ENCODE data around the gene LSP1.
A peak's percentile ranks its signal among the peaks of the same experiment; 100 is the strongest.

The LSP1 gene

DNA sequence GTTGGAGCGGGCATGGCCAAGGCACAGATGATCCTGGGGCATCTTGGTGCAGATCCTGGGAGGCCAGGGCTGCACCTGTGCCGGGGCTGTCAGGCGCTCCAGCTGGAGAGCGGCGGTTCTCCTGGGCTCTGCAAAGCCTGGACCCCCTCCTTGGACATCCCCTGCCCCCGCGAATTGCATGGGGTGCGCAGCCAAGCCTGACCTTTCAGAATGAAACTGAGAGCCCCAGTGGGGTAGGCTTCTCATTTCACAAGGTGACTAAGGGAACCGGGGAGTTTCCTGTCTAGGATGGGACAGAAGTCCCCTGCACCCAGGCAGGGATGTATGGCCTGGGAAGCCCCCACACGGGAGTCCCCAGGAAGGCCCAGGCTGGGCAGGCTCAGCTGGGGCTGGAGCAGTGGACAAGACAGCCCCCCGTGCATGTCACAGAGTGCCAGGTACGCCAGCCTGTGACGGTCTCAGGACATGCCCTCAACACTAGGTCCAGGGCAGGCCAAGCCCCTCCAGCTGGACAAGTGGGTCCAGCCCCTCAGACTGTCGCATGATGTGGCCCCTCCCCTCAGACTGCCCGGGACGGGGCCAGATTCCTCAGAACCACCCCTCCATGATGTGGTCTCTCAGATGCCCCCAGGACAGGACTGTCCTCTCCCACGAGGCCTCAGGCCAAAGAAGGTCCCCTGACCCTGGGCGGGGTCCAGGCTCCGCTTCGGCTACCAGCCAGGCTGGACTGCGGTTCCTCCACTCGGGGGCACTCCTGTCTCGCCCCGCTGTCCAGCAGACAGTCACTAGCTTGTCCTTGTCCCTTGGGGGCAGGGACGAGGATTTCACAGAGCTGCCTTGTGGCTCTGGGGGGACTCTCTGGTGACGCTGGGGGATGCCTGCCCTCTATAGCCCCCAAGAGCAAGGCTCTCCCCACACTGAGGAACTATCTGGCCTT, 2.3 kb downstream of the LSP1 start:
- peak overlapping the region; percentile 77; the same call in 1 of the 2 replicates for H3K4me3 ChIP-seq (ENCODE audit: low read length)

DNA sequence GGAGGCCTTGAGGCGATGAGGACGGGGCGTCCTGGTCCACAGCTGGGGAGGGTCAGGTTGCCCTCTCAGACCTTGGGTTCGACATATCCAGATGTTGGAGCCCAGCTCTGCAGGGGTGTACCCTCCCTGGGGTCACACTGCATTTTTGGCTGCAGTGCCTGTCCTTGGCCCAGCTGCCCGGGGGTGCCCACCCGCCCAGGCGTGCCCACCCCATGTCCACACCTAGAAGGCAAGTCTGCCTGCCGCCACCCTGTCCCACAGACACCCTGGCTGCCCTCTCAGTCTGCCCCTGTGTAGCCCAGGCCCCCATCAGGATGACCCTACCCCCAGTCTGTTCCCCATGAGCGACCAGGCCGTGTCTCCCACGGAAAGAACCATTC, 3.0 kb downstream of the LSP1 start:
- H3K4me3 ChIP-seq (ENCODE audit: low read length): peak overlapping the region; percentile 77; the same call in 1 of the 2 replicates
- TF ChIP-seq ZNF274 (IDR thresholded peaks at IDR 0.05; ENCODE audit: low read depth, low read length): no peak

More for the DNA sequence above, 2.3 kb downstream of the LSP1 start:
- TF ChIP-seq ZNF274 (IDR thresholded peaks at IDR 0.05; ENCODE audit: low read depth, low read length): no peak

DNA sequence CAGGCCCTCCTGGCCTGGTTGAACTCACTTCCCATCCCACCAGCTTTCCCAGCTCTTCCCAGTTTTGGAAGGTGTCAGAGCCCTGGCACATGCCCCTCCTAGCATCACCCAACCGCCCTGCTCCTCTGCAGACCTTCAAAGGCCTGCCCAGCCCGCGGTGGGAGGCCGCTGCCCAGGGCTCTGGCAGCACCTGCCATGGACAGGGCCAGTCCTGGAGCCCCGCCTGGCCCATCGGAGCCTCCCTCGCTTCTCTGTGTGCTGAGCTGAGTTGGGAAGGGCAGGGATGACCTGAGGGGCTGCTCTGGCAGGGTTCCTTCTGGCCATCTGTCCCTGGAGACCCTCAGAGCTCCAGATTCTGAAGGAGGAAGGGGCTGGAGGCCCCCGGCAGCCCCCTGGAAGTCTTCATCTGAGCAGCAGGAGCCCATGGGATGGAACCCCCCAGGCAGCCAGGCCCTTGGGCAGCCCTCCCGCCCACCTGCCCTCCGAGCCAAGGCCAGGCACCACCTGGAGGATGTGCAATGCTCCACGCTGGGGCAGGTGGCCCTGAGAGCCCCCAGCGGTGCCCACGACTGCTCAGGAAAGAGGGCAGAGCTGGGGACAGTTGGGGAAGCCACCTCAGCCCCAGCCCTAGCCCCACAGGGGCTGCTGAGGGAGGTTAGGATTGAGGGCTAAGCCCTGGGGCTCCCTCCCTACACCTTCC, 3.6 kb downstream of the LSP1 start:
- TF ChIP-seq ZNF274 (IDR thresholded peaks at IDR 0.05; ENCODE audit: low read depth, low read length): no peak
- no peak overlapping the region; the same call in 1 of the 2 replicates for H3K4me3 ChIP-seq (ENCODE audit: low read length)

DNA sequence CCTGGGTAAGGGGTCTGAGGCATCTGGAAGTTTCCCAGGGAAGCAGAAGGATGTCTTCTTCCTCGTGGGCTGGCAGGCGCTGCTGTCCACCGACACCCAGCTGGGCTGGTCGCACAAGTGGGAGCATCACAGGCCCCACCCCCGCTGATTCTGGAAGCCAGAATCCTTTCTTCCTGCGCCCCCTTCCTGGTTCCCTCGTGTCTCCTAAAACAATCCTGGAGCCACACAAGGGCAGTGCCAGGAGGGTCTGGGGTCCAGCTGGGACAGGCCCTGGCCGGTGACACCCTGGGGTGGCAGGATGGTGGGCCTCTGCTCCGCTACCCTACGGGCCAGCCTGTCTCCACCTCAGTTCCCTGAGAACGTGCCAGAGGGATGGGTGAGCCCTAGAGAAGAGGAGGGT, 4.2 kb downstream of the LSP1 start:
- H3K4me3 ChIP-seq (ENCODE audit: low read length): no peak overlapping the region
- no peak for TF ChIP-seq ZNF274 (IDR thresholded peaks at IDR 0.05; ENCODE audit: low read depth, low read length)

DNA sequence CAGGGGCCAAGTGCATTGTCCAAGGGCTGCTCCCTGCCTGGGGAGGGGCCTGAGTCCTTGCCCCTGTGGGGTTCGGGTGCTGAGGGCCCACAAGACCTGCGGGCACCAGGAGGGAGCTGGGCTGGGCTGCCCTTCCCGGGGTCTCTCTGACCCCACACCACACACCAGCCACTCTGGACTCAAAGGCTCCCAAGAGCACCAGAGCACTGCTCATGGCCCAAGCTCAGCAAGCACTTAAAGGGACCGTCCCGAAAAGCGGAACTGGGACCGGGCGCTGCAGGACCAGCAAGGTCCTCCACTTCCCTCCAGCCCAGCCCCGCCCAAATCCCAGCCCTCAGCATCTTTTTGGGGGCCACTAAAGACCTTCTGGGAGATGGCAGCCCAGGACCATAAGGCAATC, 5.3 kb downstream of the LSP1 start:
- no peak overlapping the region for H3K4me3 ChIP-seq (ENCODE audit: low read length)
- no peak for TF ChIP-seq ZNF274 (IDR thresholded peaks at IDR 0.05; ENCODE audit: low read depth, low read length)

DNA sequence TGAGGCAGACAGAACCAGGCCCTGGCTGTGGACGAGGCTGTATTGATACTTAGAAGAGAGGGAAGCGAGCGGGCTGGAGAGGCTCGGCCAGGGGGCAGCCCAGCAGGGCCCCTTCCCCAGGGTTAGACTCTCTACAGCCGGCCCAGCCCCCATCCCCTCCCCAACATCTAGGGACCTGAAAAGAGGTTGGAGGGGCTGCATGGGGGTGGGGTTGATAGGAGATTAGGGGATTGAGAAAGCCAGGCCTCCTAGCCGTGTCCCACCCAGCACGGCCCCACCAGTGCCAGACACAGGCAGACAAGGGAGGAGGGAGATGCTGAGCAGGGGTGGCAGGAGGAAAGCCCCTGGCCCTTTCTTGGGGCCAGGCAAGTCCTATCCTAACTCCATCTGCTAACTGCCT, 5.7 kb downstream of the LSP1 start:
- no peak for TF ChIP-seq ZNF274 (IDR thresholded peaks at IDR 0.05; ENCODE audit: low read depth, low read length)
- no peak overlapping the region for H3K4me3 ChIP-seq (ENCODE audit: low read length)

DNA sequence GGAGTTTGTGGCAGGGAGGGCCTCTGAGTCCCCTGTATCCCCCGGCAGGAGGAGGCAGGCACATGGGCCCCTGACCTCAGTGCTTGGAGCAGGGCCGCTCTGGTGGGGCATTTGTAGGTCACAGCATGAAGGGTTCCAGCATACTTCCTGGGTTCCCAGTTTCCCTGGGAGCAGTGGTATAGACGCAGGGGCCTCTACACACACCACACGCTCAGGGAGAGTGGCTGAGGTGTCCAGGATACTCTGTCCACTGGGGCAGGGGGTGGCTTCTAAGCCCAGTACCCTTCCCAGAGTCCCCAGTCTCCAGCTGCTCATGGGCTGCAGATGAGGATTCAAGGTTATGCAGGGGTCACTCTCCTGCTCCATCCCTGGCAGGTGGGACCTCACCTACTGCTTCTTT, 6.1 kb downstream of the LSP1 start:
- no peak overlapping the region for H3K4me3 ChIP-seq (ENCODE audit: low read length)
- no peak for TF ChIP-seq ZNF274 (IDR thresholded peaks at IDR 0.05; ENCODE audit: low read depth, low read length)

DNA sequence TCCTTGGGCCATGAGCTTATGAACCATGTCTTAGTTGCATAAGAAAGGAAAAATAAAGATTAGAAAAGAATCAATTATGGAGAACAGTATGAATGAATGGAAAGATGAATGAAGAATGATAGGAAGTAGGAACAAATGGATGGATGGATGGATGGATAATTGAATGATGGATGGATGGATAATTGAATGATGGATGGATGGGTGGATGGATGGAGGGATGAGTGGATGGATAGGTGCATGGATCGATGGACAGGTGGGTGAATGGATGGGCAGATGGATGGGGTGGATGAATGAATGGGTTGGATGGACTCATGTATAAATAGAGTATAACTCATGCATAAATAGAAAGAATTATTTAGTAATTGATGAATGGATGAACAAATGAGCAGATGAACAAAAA, 7.2 kb downstream of the LSP1 start:
- TF ChIP-seq ZNF274 (IDR thresholded peaks at IDR 0.05; ENCODE audit: low read depth, low read length): no peak

DNA sequence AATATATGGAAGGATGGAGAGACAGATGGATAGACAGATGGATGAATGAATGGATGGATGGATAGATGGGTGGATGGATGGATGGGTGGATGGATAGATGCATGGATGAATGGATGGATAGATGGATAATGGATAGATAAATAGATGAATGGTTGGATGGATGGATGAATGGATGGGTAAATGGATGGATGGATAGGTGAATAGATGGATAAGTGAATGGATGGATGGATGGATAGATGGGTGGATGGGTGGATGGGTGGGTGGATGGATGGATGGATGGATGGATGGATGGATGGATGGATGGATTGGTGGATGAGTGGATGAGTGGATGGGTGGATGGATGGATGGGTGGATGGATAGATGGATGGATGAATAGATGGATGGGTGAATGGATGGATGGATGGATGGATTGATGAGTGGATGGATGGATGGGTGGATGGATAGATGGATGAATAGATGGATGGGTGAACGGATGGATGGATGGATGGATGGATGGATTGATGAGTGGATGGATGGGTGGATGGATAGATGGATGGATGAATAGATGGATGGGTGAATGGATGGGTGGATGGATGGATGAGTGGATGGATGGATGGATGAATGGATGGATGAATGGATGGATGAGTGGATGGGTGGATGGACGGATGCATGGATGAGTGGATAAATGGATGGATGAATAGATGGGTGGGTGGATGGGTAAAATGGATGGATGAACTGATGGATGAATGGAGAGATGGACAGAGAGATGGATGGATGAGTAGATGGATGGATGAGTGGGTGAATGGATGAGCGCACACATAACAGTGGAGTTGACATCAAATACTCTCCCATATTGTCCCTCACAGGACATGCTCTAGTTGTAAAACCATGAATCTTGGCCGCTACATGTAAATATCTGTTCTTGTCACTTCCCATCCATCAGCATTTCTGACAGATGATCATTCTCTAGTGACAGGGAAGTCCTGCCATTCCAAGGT, 8.8 kb downstream of the LSP1 start:
- TF ChIP-seq ZNF274 (IDR thresholded peaks at IDR 0.05; ENCODE audit: low read depth, low read length): no peak
- H3K4me3 ChIP-seq (ENCODE audit: low read length): no peak overlapping the region

More for the DNA sequence above, 7.2 kb downstream of the LSP1 start:
- no peak overlapping the region for H3K4me3 ChIP-seq (ENCODE audit: low read length)

DNA sequence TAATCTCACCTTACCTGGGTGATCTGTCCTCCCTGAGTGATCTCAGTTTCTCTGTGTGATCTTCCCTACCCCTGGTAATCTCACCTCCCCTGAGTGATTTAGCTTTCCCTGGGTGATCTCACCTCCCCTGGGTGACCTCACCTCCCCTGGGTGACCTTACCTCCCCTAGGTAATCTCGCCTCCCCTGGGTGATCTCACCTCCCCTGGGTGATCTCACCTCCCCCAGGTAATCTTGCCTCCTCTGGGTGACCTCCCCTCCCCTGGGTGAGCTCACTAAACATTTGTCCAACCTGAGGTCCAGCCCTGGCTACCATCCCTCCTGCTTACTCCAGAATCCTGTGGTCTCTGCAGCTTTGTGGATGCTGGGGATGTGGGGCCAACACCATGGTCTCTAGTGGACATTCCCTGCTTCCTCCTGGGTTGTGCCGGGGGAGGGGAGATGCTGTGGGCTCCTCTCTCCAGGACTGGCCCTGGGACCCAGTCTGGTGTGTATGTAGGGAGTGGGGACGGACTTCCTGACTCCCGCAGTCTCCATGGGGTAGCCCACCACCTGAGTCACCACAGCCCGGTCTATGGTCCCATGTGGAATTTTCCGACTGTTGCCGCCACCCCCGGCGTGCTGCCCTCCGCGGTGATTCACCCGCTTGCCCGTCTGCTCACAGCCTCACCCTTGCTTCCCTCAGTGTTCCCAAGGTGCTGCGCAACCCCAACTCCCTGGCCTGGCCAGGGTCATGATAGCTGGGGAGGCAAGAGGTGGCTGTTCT, 9.9 kb downstream of the LSP1 start:
- no peak overlapping the region for H3K4me3 ChIP-seq (ENCODE audit: low read length)
- no peak for TF ChIP-seq ZNF274 (IDR thresholded peaks at IDR 0.05; ENCODE audit: low read depth, low read length)

DNA sequence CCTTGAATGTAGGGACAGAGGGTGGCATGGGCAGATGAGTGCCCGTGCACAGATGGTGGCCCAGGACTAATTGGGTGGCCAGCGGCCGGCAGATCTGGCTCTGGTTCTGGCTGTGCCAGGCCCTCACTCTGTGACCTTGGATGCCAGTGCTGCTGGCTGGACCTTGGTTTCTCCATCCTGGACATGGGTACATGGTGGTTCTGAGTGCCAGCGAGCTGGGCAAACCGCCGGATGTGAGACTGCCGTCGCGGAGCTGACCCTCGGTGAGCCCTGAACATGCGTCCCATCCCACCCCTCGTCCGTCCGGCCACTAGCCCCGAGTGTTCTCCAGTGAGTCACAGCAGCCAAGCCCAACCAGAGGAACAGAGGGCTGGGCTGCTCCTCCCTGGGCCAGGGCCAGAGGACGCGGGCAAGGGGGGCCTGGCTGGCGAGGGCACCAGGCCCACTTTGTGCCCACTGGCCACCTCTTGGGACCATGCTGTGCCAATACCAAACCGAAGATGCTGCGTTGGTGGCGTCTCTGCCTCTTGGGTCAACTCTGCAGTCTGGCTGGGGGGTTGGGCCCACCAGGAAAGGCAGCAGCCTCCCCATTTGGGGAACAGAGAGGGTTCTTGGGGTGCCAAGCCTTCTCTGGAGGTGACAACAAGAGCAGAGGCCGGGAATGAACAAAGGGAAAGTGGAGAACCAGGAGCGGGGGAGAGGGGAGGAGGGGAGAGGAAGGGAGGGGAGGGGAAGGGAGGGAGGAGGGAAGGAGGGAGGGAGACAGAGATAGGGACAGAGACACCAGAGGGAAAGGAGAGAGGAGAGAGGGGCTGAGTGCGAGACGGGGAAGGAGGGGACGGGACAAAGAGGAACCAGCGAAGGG, 10.7 kb downstream of the LSP1 start:
- TF ChIP-seq ZNF274 (IDR thresholded peaks at IDR 0.05; ENCODE audit: low read depth, low read length): no peak
- no peak overlapping the region for H3K4me3 ChIP-seq (ENCODE audit: low read length)

DNA sequence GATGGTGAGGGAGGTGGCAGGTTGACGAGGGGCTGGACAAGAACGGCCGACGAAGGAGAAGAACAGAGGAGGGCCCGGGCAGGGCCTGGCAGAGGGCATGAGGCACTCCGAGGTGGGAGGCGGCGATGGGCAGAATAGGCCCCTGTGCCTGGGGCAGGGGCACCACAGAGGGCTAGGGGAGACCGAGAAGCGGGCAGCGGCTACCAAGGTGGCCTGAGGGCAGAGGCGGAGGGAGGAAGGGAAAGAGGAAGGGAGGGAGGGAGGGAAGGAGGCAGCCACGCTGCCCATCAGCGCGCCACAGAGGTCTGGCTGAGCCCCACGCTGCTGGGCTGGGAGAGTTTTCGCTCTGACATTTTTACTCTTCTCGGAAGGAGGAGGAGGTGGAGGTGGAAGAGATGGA, 11.3 kb downstream of the LSP1 start:
- H3K4me3 ChIP-seq (ENCODE audit: low read length): no peak overlapping the region
- no peak for TF ChIP-seq ZNF274 (IDR thresholded peaks at IDR 0.05; ENCODE audit: low read depth, low read length)
